HFF-Myc (cell line): Measurements from ENCODE around the gene THAP2.

Experiments used
- DNase-seq: peaks from one replicate; pipeline ENCODE4 v3.0.0-alpha.2; 2011; ENCODE audit warnings: low read depth; ENCODE audit errors: extremely low read depth
- H3K4me3 ChIP-seq: replicated peaks from 2 replicates; pipeline ENCODE4 v1.5.1; 2011; ENCODE audit warnings: low read depth, mild to moderate bottlenecking, control low read depth, low read length
- CTCF ChIP-seq: IDR thresholded peaks from 2 replicates; pipeline ENCODE4 v1.5.1; 2012; ENCODE audit warnings: mild to moderate bottlenecking, low read depth, low read length, control low read depth; ENCODE audit errors: missing control alignments

THAP2 gene

GRCh38 chr12:71663561-71664410, at the start of gene THAP2, which contains the start of gene ZFC3H1:
Gene THAP2 (plus strand): TSS chr12:71664301. CDS start chr12:71664510, 209 bp downstream.
Gene ZFC3H1 (minus strand): TSS chr12:71663848. CDS start chr12:71663610, 238 bp downstream.
- no peak for TF ChIP-seq CTCF
- peak within 1 kb of the TSS; percentile 84 for H3K4me3 ChIP-seq
- peak; percentile 99 for DNase-seq

- DNase-seq = no peak
- no peak overlapping the region for H3K4me3 ChIP-seq
- no peak for TF ChIP-seq CTCF
Measured at GRCh38 chr12:71621938-71622337, 42.2 kb upstream of the THAP2 start.

- no peak for DNase-seq
- H3K4me3 ChIP-seq = no peak overlapping the region
Measured at GRCh38 chr12:71625476-71625875, 38.6 kb upstream of the THAP2 start.

GRCh38 chr12:71626098-71626497, 38.0 kb upstream of the THAP2 start:
- TF ChIP-seq CTCF = no peak
- DNase-seq = no peak
- no peak overlapping the region for H3K4me3 ChIP-seq

More at GRCh38 chr12:71625476-71625875, 38.6 kb upstream of the THAP2 start:
- no peak for TF ChIP-seq CTCF

GRCh38 chr12:71626768-71627167, 37.3 kb upstream of the THAP2 start:
- no peak for DNase-seq
- H3K4me3 ChIP-seq = no peak overlapping the region
- TF ChIP-seq CTCF = no peak

- no peak for TF ChIP-seq CTCF
- DNase-seq = no peak
- H3K4me3 ChIP-seq = no peak overlapping the region
Measured at GRCh38 chr12:71627438-71628002, 36.6 kb upstream of the THAP2 start.
